Activated T-helper 17 cell treated with anti-CD3 and anti-CD28 coated beads, Interleukin-2, amount 50 U/mL, for 72 hours (primary cell): ENCODE data around the gene ATG13. TPM values are rescaled to one million over a fixed set of nuclear protein-coding genes. Genes with fewer than 3 reads are reported as not detected.

Experiments
- ATAC-seq: fragments of 150-1000 bp; cut with Tn5 transposase; replicated peaks from 2 replicates; pipeline ENCODE4 v1.10.0; 2021; ENCODE audit warnings: mild to moderate bottlenecking, moderate library complexity
- H3K27ac Mint-ChIP-seq: one replicate; pipeline ENCODE4 v1.8.0; 2022; ENCODE audit warnings: mixed read lengths
- H3K27me3 Mint-ChIP-seq: one replicate; pipeline ENCODE4 v1.8.0; 2022; ENCODE audit warnings: mixed read lengths
- H3K36me3 Mint-ChIP-seq: one replicate; pipeline ENCODE4 v1.8.0; 2022; ENCODE audit warnings: low read depth, mild to moderate bottlenecking, mixed read lengths
- H3K4me1 Mint-ChIP-seq: one replicate; pipeline ENCODE4 v1.8.0; 2022; ENCODE audit warnings: mixed read lengths
- H3K4me3 Mint-ChIP-seq: one replicate; pipeline ENCODE4 v1.8.0; 2022; ENCODE audit warnings: mild to moderate bottlenecking, mixed read lengths
- H3K9me3 Mint-ChIP-seq: one replicate; pipeline ENCODE4 v1.8.0; 2022; ENCODE audit warnings: mixed read lengths
- total RNA-seq, 2 donors: library from RNA; stranded (reverse); gene quantifications; one replicate each; pipeline ENCODE4 v1.2.3, GENCODE V29; 2022

Gene ATG13
- total RNA-seq, 2 donors from 2014 or later, result 59.1 to 62.1 TPM

DNA sequence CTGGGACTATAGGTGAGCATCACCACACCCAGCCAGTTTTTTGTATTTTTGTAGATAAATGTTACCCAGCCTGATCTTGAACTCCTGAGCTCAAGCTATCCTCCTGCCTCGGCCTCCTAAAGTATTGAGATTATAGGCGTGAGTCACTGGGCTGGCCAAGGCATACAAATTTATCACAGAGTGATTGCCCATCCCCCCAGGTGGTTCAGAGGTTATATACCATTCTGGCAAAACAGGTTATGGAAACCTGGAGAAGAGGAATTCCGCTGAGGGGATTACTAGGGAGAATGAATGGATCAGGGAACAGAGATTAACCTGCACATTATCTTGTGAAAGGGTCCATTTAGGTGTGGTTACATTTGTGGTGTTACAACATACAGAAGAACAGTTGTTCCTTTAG is 8.1 kb downstream of the ATG13 start:
- H3K27me3 Mint-ChIP-seq, result no peaks in the 10 kb centered on the region
- peaks cover 12% of the 10 kb centered on the region for H3K4me1 Mint-ChIP-seq
- no peak overlapping the region for H3K4me3 Mint-ChIP-seq
- H3K9me3 Mint-ChIP-seq, result no peaks in the 10 kb centered on the region
- no peak for ATAC-seq
- H3K36me3 Mint-ChIP-seq, result peaks cover 76% of the 10 kb centered on the region
- H3K27ac Mint-ChIP-seq, result peak overlapping the region; percentile 46

DNA sequence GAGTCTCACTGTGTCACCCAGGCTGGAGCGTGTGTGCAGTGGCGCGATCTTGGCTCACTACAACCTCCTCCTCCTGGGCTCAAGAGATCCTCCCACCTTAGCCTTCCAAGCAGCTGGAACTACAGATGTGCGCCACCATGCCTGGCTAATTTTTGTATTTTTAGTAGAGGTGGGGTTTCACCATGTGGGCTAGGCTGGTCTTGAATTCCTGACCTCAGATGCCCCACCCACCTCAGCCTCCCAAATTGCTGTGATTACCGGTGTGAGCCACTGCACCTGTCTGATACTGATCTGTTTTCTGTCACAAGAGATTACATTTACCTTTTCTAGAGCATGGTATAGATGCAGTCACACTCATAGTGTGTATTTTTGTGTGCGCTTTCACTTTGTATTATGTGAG is 11.6 kb downstream of the ATG13 start:
- H3K4me3 Mint-ChIP-seq, result no peak overlapping the region
- H3K4me1 Mint-ChIP-seq, result peaks cover 5% of the 10 kb centered on the region
- no peaks in the 10 kb centered on the region for H3K9me3 Mint-ChIP-seq
- peaks cover 76% of the 10 kb centered on the region for H3K36me3 Mint-ChIP-seq
- H3K27me3 Mint-ChIP-seq, result no peaks in the 10 kb centered on the region
- no peak overlapping the region for H3K27ac Mint-ChIP-seq
- no peak for ATAC-seq

GRCh38 chr11:46630237-46630636 is 12.9 kb downstream of the ATG13 start:
- H3K27ac Mint-ChIP-seq, result no peak overlapping the region
- peaks cover 65% of the 10 kb centered on the region for H3K36me3 Mint-ChIP-seq
- ATAC-seq, result no peak
- H3K4me1 Mint-ChIP-seq, result peaks cover 5% of the 10 kb centered on the region
- H3K9me3 Mint-ChIP-seq, result no peaks in the 10 kb centered on the region
- no peaks in the 10 kb centered on the region for H3K27me3 Mint-ChIP-seq
- H3K4me3 Mint-ChIP-seq, result no peak overlapping the region

- Mint-ChIP-seq H3K27me3 (no peaks in the 10 kb centered on the region), H3K4me1 (no peaks in the 10 kb centered on the region), H3K9me3 (no peaks in the 10 kb centered on the region), H3K36me3 (peaks cover 65% of the 10 kb centered on the region), H3K4me3 (no peak overlapping the region), H3K27ac (no peak overlapping the region)
- ATAC-seq, result no peak
Measured at GRCh38 chr11:46631676-46632075, 14.3 kb downstream of the ATG13 start.

GRCh38 chr11:46632502-46632901 is 15.1 kb downstream of the ATG13 start:
- Mint-ChIP-seq H3K4me1 (no peaks in the 10 kb centered on the region), H3K9me3 (no peaks in the 10 kb centered on the region), H3K36me3 (peaks cover 67% of the 10 kb centered on the region), H3K27me3 (no peaks in the 10 kb centered on the region), H3K4me3 (no peak overlapping the region), H3K27ac (no peak overlapping the region)
- ATAC-seq, result no peak

DNA sequence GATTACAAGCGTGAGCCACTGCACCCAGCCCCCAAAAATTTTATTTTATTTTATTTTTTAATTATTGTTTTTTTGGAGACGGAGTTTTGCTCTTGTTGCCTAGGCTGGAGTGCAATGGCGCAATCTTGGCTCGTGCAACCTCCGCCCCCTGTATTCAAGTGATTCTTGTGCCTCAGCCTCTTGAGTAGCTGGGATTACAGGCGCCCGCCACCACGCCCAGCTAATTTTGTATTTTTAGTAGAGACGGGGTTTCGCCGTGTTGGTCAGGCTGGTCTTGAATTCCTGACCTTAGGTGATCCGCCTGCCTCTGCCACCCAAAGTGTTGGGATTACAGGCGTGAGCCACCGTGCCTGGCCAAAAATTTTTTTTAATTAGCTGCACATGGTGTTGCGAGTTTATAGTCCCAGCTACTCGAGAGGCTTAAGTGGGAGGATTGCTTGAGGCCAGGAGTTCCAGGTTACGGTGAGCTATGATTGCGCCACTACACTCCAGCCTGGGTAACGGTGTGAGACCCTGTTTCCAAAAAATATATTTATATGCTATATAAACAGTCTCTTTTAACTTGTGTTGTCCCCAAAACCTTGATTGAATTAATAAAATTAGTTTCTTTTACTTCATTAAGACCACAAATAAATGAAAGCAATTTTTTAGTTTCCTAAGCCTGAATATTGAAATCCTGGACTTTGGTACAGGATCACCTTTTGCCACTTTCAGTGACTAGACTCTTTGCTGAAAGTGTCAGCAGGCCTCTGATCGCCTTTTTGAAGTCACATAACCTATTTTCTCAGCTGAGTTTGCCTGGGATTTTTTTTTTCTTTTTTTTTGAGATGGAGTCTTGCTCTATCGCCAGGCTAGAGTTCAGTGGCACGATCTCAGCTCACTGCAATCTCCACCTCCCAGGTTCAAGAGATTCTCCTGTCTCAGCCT is 16.2 kb downstream of the ATG13 start:
- Mint-ChIP-seq H3K4me1 (no peaks in the 10 kb centered on the region), H3K4me3 (no peak overlapping the region), H3K27ac (no peak overlapping the region), H3K27me3 (no peaks in the 10 kb centered on the region), H3K36me3 (peaks cover 72% of the 10 kb centered on the region), H3K9me3 (no peaks in the 10 kb centered on the region)
- no peak for ATAC-seq

GRCh38 chr11:46635557-46636139 is 18.3 kb downstream of the ATG13 start:
- H3K27ac Mint-ChIP-seq, result no peak overlapping the region
- peaks cover 73% of the 10 kb centered on the region for H3K36me3 Mint-ChIP-seq
- no peaks in the 10 kb centered on the region for H3K27me3 Mint-ChIP-seq
- no peak overlapping the region for H3K4me3 Mint-ChIP-seq
- ATAC-seq, result no peak
- H3K4me1 Mint-ChIP-seq, result peaks cover 5% of the 10 kb centered on the region
- no peaks in the 10 kb centered on the region for H3K9me3 Mint-ChIP-seq

DNA sequence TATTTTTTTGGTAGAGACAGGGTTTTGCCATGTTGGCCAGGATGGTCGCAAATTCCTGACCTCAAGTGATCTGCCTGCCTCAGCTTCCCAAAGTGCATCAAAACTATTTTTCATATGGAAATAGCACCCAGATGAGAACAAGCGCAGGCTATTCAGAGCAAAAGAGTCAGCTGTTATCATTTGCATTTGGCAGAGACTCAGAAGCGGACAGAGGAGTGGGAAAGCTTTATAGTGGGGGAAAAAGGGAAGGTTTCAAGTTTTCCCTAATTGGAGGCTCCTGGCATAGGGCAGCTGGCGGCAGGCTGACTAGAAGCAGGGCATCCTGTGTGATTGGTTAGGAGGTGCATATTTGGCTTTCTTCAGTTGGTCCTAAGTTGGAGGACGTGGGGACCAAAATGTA is 20.2 kb downstream of the ATG13 start:
- Mint-ChIP-seq H3K4me3 (no peak overlapping the region), H3K36me3 (peaks cover 64% of the 10 kb centered on the region), H3K27ac (no peak overlapping the region), H3K4me1 (peaks cover 5% of the 10 kb centered on the region), H3K27me3 (no peaks in the 10 kb centered on the region), H3K9me3 (no peaks in the 10 kb centered on the region)
- no peak for ATAC-seq

- no peak overlapping the region for H3K4me3 Mint-ChIP-seq
- H3K36me3 Mint-ChIP-seq, result peaks cover 74% of the 10 kb centered on the region
- ATAC-seq, result no peak
- peak overlapping the region; percentile 12 for H3K27ac Mint-ChIP-seq
- H3K4me1 Mint-ChIP-seq, result peaks cover 5% of the 10 kb centered on the region
- H3K9me3 Mint-ChIP-seq, result no peaks in the 10 kb centered on the region
- H3K27me3 Mint-ChIP-seq, result no peaks in the 10 kb centered on the region
Measured at GRCh38 chr11:46639197-46639839, 22.0 kb downstream of the ATG13 start.

- Mint-ChIP-seq H3K27ac (no peak overlapping the region), H3K9me3 (no peaks in the 10 kb centered on the region), H3K4me3 (no peak overlapping the region), H3K36me3 (peaks cover 81% of the 10 kb centered on the region), H3K27me3 (no peaks in the 10 kb centered on the region), H3K4me1 (peaks cover 5% of the 10 kb centered on the region)
- ATAC-seq, result no peak
Measured at GRCh38 chr11:46640036-46640788, 22.9 kb downstream of the ATG13 start.

- H3K36me3 Mint-ChIP-seq, result peaks cover 81% of the 10 kb centered on the region
- peaks cover 5% of the 10 kb centered on the region for H3K4me1 Mint-ChIP-seq
- ATAC-seq, result no peak
- no peak overlapping the region for H3K4me3 Mint-ChIP-seq
- H3K9me3 Mint-ChIP-seq, result no peaks in the 10 kb centered on the region
- H3K27me3 Mint-ChIP-seq, result no peaks in the 10 kb centered on the region
- no peak overlapping the region for H3K27ac Mint-ChIP-seq
Measured at GRCh38 chr11:46641639-46642038, 24.3 kb downstream of the ATG13 start.

DNA sequence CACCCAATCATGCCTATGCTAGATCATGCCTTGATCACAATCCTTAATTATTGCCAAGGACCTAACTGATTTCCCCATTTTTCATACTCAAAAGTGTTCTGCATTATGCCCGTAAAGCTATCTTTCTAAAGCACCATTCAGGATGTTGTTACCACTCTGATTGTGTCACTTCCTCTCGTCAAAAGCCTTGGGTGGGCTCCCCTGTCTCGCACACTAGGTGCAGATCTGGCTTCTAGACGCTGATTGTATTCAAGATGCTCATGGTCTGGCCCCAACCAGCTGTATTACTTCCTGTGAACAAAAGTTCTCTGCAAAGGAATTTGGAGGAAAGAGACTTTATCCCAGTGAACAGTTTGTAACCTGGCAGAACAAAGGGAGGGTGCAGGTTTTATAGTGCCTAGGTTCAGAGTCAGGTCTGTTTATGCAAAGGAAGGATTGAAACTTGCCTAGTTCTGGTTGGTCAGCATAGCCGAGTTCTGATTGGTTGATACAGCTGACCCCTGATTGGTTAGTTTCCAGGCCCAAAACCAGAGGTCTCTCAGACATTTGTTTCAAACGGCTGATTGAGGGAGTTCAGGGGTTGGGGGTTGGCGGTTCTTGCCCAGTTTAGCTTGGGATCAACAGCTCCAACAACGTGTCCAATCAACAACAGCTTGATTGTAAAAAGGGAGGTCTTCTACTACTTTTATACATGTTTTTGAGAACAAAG is 25.4 kb downstream of the ATG13 start:
- H3K4me3 Mint-ChIP-seq, result no peak overlapping the region
- H3K36me3 Mint-ChIP-seq, result peaks cover 85% of the 10 kb centered on the region
- H3K4me1 Mint-ChIP-seq, result peaks cover 5% of the 10 kb centered on the region
- peak overlapping the region; percentile 7 for H3K27ac Mint-ChIP-seq
- no peaks in the 10 kb centered on the region for H3K9me3 Mint-ChIP-seq
- ATAC-seq, result no peak
- H3K27me3 Mint-ChIP-seq, result no peaks in the 10 kb centered on the region

DNA sequence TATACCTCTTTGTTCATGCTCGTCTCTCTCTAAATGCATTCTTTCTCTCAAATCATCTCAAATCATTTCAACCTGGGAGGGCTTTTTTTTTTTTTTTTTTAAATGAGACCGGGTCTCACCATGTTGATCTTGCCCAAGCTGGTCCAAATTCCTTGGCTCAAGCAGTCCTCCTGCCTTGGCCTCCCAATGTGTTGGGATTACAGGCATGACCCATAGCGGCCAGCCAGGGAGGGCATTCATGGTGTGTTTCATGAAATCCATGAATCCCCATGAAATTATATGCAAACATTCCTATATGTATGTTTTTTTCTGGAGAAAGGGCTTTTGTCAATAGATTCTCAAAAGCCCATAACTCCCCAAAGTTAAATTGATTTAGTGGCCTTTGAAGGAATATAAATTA is 26.2 kb downstream of the ATG13 start:
- H3K36me3 Mint-ChIP-seq, result peaks cover 88% of the 10 kb centered on the region
- ATAC-seq, result no peak
- no peaks in the 10 kb centered on the region for H3K9me3 Mint-ChIP-seq
- no peaks in the 10 kb centered on the region for H3K27me3 Mint-ChIP-seq
- peaks cover 5% of the 10 kb centered on the region for H3K4me1 Mint-ChIP-seq
- H3K4me3 Mint-ChIP-seq, result no peak overlapping the region
- H3K27ac Mint-ChIP-seq, result no peak overlapping the region

DNA sequence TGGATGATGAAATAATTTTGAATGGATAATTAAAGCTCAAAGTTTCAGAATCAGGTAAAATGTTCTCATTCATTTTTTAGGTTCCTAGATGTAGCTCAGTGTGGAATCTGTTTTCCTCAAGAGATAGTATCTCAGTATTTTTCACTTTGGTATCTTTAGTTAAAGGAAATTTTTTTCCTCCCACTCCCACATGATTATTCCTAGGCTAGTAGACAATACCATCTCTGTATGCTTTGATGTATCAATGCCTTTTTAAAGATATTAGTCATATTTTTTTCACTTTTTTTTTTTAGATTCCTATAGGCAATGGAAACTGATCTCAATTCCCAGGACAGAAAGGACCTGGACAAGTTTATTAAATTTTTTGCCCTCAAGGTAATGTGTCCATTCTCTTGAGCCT is 26.6 kb downstream of the ATG13 start:
- no peak overlapping the region for H3K4me3 Mint-ChIP-seq
- H3K27ac Mint-ChIP-seq, result no peak overlapping the region
- H3K4me1 Mint-ChIP-seq, result peaks cover 5% of the 10 kb centered on the region
- H3K36me3 Mint-ChIP-seq, result peaks cover 88% of the 10 kb centered on the region
- no peaks in the 10 kb centered on the region for H3K27me3 Mint-ChIP-seq
- no peak for ATAC-seq
- H3K9me3 Mint-ChIP-seq, result no peaks in the 10 kb centered on the region
